Esophagus muscularis mucosa (tissue), 3 donors: Measurements from ENCODE around the gene MARK3.

ENCODE experiments used
- CTCF ChIP-seq, 3 experiments: fragments of 200-600 bp in 2 of 3; fragments of 450-650 bp in 1 of 3; sonication (generic) in 2 of 3; IDR thresholded peaks; one replicate each; pipeline ENCODE4 v1.5.1; 2017 to 2019; ENCODE audit warnings: antibody characterized with exemption in 3 of 3, mild to moderate bottlenecking in 2 of 3, moderate library complexity in 1 of 3
- POLR2A ChIP-seq: fragments of 450-650 bp; IDR thresholded peaks from one replicate; pipeline ENCODE4 v1.6.1; 2017; ENCODE audit warnings: antibody characterized with exemption, moderate library complexity, mild to moderate bottlenecking, low read depth

DNA sequence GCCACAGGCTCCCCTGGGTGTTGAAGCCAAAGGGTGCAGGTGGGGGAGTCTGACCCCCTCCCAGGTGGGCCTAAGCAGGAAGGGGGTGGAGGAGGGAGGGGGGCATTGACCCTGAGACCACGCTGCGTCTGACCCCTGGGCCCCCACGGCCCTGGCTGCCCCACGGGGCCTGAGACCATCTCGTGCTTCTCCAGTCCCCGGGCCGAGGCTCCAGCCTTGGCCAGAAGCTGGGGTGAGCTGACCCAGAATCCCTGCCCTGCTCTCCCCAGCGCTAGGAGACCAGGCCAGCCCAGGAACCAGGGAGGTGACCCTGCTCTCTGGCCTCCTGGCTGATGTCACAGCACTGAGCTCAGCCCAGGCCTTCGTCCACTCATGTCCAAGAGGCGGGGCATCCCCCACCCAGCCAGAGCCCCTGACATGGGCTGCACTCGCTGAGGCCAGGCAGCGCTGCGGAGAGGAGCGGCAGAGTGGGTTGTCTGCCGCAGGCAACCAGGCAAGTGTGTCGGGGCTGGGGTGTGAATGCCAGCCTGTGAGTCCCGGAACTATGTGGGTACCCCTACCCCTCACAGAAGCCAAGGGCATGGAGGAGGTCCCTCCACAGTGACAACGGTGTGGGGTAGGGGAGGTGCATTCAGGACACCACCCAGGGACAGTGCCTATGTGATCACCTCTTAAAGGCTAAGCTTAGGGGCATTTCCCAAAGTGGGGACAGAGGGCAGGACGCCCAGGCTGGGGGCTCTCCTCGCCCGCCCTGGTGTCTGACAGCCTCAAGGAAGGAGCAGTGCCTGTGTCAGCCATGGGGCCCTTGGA, 150.1 kb downstream of the MARK3 start:
- no peak for TF ChIP-seq CTCF (IDR thresholded peaks at IDR 0.05)
- TF ChIP-seq POLR2A, result no peak
